GM18909 (cell line): ENCODE data around the gene TINCR.

Source experiments
- ATAC-seq: cut with Tn5 transposase; IDR thresholded peaks from one replicate; pipeline ENCODE4 v1.9.1; 2021; ENCODE audit warnings: mild to moderate bottlenecking; ENCODE audit not compliant: unreplicated experiment, poor library complexity

The TINCR gene

DNA sequence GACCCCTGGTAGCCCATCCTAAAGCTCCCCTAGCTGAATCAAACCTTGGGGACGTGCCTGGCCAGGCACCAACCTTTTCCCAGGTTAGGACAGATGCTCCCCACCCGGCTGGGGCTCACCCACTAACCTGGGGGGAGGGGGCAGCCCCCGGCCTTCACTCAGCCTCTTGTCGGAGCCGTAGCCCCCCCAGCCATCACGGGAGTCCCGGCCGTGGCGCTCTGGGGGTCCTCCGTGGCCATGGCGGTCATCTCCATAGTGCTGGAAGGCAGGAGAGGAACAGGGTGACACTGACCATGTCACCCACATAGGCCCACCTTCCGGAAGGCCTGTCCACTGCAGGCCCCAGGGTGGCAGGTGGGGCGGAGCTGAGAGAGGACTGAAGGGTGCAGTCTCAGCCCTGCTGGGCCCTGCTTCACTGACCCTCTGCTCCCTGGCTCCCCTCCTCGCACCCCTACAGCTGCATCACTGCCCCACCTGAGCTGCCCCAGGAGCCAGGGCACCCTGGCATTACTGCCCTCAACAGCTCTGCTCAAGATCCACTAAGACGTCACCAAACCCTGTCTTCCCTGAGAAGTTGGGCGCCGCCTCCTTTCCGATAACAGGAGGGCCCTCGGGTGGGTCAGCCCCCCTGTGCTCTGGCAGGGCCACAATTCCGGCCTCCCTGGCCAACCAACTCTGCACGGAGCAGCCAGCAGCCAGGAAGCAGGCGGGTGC is 22.6 kb upstream of the TINCR start:
- no peak for ATAC-seq

GRCh38 chr19:5588906-5589676 is 21.3 kb upstream of the TINCR start:
- ATAC-seq, result no peak

- ATAC-seq, result no peak
Observed at GRCh38 chr19:5588441-5588840, 20.7 kb upstream of the TINCR start.

- no peak for ATAC-seq
Observed at GRCh38 chr19:5587661-5588060, 19.9 kb upstream of the TINCR start.

DNA sequence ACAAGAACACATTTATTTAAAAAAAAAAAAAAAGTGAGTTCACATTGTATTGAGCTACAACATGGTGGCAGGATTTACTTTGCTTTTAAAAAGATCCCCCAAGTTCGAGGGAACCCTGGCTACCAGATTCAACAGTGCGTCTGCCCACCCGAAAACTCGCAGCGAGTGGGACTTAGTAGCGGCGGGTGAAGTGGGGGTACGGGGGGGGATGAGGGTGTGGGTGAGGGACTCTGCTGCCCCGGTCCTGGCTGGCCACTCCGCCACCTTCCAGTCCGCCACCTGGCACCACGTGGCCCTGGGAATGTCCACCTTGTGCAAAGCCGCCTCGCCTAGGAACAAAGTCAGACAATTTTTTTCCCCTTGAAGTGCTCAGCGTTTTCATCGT is 19.3 kb upstream of the TINCR start:
- ATAC-seq, result no peak

GRCh38 chr19:5586300-5587070 is 18.7 kb upstream of the TINCR start:
- ATAC-seq, result no peak

DNA sequence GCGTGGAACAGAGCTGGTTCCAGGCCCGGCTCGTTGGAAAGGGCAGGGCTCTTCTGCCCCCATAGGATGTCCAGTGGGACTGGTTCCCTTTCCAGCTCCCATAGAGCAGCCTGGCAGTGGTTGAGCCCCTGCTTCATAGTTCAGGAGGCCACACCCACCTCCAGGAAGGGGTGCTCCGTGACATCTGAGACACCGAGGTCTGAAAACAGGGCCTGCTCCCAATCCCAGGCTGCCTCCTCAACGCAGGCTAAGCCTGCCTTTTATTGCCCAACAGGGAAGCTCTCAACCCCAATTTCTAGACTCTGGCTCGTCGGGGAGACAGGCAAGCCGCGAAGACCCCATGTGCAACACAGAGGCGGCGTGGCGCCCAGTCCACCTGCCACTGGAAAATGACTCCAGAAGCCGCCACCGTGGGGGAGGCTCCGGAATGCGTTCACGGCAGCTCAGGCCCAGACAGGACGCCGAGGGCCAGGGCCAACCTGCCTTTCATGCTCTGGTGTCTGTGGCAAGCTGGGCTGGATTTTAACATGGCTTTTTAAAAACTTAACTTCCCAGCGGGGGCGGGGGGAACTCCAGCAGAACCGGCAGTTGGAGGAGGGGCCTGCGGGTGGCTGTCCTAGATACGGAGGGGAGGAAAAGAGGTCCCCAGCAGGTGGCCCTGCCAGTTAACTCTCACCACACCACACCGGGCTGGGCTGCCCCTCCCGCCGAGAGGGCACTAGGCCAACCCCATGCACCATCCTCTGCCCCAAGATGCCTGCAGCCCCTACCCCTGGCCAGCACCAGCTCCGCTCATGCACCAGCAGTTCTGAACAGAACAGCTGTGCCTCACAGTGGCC is 17.9 kb upstream of the TINCR start:
- ATAC-seq, result no peak

DNA sequence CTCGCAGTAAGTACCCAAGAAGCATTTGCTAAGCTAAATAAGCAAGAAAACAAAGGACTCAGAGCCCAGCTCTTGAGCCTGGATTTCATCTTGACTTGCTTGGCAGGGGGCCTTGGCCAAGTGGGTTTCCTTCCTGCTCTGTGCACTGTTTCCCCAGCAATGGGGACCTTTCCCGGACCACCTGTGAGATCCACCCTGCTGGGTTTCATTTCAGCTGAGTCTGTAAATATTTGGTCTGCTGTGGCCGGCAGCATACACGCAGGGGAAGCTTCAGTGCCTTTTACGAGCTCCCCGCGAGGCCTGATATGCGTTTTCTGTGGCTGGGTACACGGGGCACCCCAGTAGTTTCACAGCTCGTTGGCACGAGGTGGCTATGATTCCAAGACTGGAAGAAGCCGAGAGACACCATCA is 12.4 kb upstream of the TINCR start:
- ATAC-seq, result no peak

DNA sequence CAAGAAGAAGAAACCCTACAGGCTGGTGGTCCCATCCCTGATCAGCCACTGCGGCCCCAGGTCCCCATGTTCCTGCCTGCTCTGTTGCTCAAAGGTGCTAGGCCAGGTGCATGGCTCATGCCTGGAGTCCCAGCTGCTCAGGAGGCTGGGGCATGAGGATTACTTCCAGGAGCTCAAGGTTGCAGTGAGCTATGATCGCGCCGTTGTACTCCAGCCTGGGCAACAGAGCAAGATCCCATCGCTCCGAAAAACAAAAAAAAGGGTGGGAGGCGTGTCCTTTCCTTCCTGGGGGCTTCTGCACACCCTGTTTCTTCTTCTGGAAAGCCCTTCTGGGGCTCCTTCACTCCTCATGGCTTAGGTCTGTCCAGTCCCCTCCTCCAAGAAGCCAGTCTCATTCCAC is 11.9 kb upstream of the TINCR start:
- ATAC-seq, result no peak

GRCh38 chr19:5579286-5579685 is 11.5 kb upstream of the TINCR start:
- ATAC-seq, result no peak

GRCh38 chr19:5578097-5578846 is 10.5 kb upstream of the TINCR start:
- ATAC-seq, result no peak

- ATAC-seq, result no peak
Observed at GRCh38 chr19:5575590-5575989, 7.8 kb upstream of the TINCR start.

- no peak for ATAC-seq
Observed at GRCh38 chr19:5572556-5573286, 5.0 kb upstream of the TINCR start.

- no peak for ATAC-seq
Observed at GRCh38 chr19:5571777-5572176, 4.0 kb upstream of the TINCR start.

GRCh38 chr19:5567970-5568407 is 236 bp upstream of the TINCR start:
- no peak for ATAC-seq

- no peak for ATAC-seq
Observed at GRCh38 chr19:5564930-5565329, 2.8 kb downstream of the TINCR start.

DNA sequence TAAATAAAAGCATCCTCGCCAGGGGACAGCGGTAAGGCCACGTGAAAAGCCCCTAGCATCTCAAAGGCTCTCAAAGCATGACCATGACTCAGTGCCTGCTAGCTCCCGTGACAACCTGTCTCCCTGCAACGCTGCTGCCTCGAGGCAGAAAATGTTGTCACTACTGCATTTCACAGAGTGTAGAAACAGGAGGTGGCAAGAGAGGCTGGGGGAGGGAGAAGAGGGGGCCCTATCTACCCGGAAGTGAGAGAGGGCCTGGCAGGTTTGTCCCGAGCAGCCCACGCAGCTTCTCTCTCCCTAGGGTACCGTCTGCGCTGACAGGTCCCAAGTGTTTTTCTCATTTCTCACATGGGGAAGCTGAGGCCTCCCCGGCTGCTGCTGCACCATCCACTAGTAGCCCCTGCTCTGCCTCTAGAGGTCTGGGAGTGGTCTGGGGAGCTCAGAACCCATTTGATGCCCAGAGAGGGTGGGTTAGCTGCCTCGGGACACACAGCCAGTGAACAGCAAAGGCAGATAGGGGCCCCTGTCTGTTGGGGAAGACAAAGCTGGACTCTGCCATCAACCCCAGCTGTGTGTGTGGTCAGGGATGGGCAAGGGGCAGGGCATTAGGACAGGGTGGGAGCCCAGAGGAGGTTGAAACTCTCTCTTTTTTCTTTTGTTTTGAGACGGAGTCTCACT is 3.7 kb downstream of the TINCR start:
- no peak for ATAC-seq

DNA sequence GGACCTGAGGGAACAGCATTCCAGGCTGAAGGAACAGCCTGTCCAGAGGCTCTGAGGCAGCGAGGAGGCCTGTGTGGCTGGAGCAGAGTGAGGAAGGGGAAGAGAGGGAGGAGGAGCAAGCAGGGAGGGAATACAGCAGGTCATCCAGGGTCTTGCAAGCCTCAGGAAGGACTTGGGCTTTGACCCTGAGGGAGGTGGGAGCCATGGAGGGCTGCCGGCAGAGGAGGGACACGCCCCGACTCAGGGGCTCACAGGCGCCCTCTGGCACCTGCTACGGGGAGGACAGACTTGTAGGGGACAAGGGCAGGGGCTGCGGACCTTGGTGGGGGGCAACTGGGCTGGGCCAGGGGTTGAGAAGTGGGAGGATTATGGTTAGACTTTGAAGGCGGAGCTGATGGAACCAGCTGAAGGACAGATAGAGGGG is 4.7 kb downstream of the TINCR start:
- ATAC-seq, result no peak
